Brain microvascular endothelial cell (primary cell): ENCODE results near the gene VENTX.

Source experiments
- DNase-seq: peaks from one replicate; pipeline ENCODE4 v3.0.0-alpha.2; 2020
- H3K27ac ChIP-seq: fragments of 250-450 bp; sonication (Bioruptor Pico); 2 replicates; pipeline ENCODE4 v1.5.1; 2020; ENCODE audit warnings: mild to moderate bottlenecking, moderate library complexity
- H3K27me3 ChIP-seq: fragments of 250-450 bp; sonication (Bioruptor Pico); replicated peaks from 2 replicates; pipeline ENCODE4 v1.5.1; 2020; ENCODE audit warnings: mild to moderate bottlenecking
- H3K36me3 ChIP-seq: fragments of 250-450 bp; sonication (Bioruptor Pico); replicated peaks from 2 replicates; pipeline ENCODE4 v1.5.1; 2020; ENCODE audit warnings: mild to moderate bottlenecking
- H3K4me3 ChIP-seq: 2 replicates; pipeline ENCODE4 v1.5.1; 2011; ENCODE audit warnings: low read depth, mild to moderate bottlenecking, control low read depth, low read length, moderate library complexity
- in situ Hi-C: cut with HindIII; loops from 2 replicates; pipeline ENCODE4 v1.10.0; 2017; ENCODE audit warnings: low sequenced_read_pairs, low pct_ligation_motif_present
- TF ChIP-seq, protein P1 (sequence below): IDR thresholded peaks from 2 replicates; pipeline ENCODE4 v1.5.1; 2011; ENCODE audit warnings: low read depth, mild to moderate bottlenecking, moderate library complexity, low read length, control low read depth, inconsistent platforms; ENCODE audit errors: missing control alignments

The VENTX gene, protein sequence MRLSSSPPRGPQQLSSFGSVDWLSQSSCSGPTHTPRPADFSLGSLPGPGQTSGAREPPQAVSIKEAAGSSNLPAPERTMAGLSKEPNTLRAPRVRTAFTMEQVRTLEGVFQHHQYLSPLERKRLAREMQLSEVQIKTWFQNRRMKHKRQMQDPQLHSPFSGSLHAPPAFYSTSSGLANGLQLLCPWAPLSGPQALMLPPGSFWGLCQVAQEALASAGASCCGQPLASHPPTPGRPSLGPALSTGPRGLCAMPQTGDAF

DNA sequence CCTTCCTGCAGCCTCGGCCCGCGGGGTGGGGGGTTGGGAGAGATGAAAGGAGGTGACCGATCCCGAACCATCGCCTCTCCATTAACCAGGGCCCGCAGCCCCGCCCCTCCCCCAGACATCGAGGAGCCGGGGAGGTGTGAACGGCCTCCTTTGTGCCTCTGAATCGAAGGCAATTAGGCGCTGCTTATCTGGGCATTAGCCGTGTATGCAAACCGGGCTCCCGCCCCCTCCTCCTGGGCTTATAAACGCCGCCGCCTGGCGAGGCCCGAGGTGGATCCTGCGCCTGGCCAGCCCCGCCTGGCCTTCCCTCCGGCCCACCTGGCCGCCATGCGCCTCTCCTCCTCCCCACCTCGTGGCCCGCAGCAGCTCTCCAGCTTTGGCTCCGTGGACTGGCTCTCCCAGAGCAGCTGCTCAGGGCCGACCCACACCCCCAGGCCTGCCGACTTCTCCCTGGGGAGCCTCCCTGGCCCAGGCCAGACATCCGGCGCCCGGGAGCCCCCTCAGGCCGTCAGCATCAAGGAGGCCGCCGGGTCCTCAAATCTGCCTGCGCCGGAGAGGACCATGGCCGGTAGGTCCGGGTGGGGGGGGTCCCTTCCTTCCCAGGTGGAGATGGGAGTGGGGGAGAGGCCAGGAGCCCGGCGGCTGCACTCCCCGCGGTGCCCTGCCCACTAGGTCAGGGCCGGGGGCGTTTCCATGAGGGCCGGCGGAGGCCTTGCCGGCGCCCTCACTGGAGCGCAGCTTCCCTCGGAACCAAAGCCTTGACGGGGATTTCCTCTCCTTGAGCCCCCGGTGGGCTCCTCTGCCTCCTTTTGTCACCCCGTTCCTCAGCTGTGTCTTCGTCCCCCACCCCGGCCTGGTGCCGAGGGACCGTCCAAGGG, at the start of gene VENTX:
VENTX (plus strand) TSS at position 268 of the 878 bp plus-strand sequence; CDS start at position 328, 60 bp downstream.
- in situ Hi-C loops = no loop called here
- Histone ChIP-seq H3K4me3 (no peak within 1 kb of the TSS), H3K36me3 (no peaks in the 10 kb centered on the region), H3K27ac (no peak within 1 kb of the TSS), H3K27me3 (peaks cover 56% of the 10 kb centered on the region)
- no peak for DNase-seq
- TF ChIP-seq, protein P1, sequence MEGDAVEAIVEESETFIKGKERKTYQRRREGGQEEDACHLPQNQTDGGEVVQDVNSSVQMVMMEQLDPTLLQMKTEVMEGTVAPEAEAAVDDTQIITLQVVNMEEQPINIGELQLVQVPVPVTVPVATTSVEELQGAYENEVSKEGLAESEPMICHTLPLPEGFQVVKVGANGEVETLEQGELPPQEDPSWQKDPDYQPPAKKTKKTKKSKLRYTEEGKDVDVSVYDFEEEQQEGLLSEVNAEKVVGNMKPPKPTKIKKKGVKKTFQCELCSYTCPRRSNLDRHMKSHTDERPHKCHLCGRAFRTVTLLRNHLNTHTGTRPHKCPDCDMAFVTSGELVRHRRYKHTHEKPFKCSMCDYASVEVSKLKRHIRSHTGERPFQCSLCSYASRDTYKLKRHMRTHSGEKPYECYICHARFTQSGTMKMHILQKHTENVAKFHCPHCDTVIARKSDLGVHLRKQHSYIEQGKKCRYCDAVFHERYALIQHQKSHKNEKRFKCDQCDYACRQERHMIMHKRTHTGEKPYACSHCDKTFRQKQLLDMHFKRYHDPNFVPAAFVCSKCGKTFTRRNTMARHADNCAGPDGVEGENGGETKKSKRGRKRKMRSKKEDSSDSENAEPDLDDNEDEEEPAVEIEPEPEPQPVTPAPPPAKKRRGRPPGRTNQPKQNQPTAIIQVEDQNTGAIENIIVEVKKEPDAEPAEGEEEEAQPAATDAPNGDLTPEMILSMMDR = no peak

DNA sequence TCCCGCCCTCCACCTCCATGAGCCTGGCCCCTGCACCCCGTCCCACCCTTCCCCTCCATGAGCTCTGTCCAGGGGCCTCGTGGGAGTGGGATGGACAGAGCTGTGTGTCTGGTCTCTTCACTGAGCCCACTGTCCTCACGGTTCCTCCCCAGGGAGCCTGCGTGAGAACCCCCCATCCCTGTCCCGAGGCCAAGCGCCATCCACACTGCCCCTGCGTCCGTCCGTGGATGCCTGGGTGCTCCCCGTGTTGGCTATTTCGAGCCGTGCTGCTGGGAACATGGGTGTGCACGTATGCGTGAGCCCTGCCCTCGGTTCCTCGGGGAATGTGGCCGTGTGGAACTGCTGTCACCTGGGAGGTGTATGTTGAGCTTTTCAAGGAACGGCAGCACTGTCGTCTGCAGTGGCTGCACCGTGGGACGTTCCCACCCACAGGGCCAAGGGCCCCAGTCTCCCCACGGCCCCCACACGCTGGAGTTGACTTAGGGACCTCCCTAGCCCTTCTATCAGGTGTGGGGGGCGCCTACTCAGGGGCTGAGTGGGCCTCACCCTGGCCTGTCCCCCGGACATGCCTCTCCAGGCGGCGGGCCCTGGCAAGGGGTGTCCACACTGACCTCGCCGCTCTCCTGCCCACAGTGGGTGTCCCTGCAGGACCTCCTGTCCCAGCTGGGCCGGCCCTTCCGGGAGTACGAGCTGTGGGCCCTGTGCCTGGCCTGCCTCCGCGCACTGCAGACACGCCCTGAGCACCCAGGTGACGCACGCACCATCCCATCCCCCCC, 49.6 kb upstream of the VENTX start:
- in situ Hi-C loops = no loop called here
- Histone ChIP-seq H3K4me3 (no peak overlapping the region), H3K27ac (no peak overlapping the region), H3K36me3 (no peaks in the 10 kb centered on the region), H3K27me3 (peaks cover 8% of the 10 kb centered on the region)
- DNase-seq = no peak
- TF ChIP-seq, protein P1 = no peak

DNA sequence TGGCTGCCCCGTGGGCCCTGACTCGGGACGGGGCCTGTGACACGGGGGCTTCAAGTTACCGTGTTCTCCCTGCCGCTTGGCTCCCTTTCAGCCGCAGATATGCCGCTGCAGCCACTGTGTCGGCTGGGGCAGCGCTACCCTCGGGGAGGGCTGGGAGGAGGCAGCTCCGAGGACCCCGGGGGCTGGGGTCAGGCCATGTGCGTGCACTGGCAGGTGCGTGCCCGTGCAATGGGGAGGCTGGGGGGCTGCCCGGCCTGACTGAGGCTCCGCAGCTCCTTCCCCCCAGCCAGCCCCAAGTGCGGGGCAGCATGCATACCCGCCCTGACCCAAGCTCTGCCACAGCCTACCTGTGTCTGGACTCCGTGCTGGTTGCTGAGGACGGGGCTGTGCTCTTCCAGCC, 48.4 kb upstream of the VENTX start:
- H3K27ac ChIP-seq = no peak overlapping the region
- no peak for DNase-seq
- peaks cover 8% of the 10 kb centered on the region for H3K27me3 ChIP-seq
- TF ChIP-seq, protein P1 = no peak
- in situ Hi-C loops = no loop called here
- no peak overlapping the region for H3K4me3 ChIP-seq
- no peaks in the 10 kb centered on the region for H3K36me3 ChIP-seq

DNA sequence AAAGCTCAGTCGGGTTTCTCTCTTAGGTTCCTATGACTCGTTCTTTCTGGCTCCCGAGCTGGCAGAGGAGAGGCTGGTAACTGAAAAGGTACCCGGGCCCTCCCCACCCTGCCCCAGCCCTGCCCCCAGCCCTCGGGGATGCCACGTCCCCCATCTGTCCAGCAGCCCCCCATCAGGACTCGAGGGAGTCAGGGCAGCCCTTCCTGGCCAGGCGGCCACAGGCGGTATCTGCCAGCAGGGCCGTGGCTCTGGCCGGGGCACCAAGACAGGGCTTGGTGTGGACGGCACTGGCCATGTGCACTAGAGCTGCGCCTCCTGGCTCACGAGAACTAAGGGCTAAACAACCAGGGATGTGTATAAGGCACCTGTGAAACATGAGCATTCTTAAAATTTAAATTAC, 47.9 kb upstream of the VENTX start:
- in situ Hi-C loops = no loop called here
- DNase-seq = no peak
- Histone ChIP-seq H3K27me3 (peaks cover 8% of the 10 kb centered on the region), H3K4me3 (no peak overlapping the region), H3K27ac (no peak overlapping the region), H3K36me3 (no peaks in the 10 kb centered on the region)
- TF ChIP-seq, protein P1 = no peak

DNA sequence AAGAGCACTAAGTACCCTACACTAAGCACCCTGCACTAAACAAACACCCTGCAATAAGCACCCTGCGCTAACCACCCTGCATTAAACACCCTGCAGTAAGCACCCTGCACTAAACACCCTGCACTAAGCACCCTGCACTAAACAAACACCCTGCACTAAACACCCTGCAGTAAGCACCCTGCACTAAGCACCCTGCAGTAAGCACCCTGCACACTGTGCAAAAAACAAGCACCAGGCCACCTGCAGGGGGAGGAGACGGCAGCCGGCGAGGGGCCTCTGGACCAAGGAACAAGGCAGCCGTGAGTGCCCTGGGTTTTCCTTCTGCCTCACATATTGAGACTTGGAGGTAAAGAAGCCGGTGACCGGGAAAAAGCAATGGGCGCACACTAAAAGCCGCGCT, 47.4 kb upstream of the VENTX start:
- Histone ChIP-seq H3K27ac (no peak overlapping the region), H3K36me3 (no peaks in the 10 kb centered on the region), H3K4me3 (no peak overlapping the region), H3K27me3 (peaks cover 8% of the 10 kb centered on the region)
- TF ChIP-seq, protein P1 = no peak
- in situ Hi-C loops = no loop called here
- no peak for DNase-seq
